ENCODE results near the gene EIF3L.

GRCh38 chr22:37907036-37907954 is 58.1 kb downstream of the EIF3L start:
- TF ChIP-seq CTCF (IDR thresholded peaks at IDR 0.05) (no peak), POLR2A (IDR thresholded peaks at IDR 0.05) (no peak)
